OCI-LY3 (cell line): ENCODE measurements around the gene TRAF3.

Experiments
- H2AFZ ChIP-seq: fragments of 200-600, 300-600 bp; shearing (Covaris generic); 2 replicates; pipeline ENCODE4 v1.6.0; 2014; ENCODE audit warnings: antibody characterized with exemption, low read depth, low read length
- H3K27ac ChIP-seq: fragments of 200-600, 300-600 bp; sonication (generic); 2 replicates; pipeline ENCODE4 v1.5.1; 2014; ENCODE audit warnings: mild to moderate bottlenecking, low read length, moderate library complexity, mixed read lengths
- H3K27me3 ChIP-seq: fragments of 200-600, 300-600 bp; sonication (generic); 2 replicates; pipeline ENCODE4 v1.6.1; 2014; ENCODE audit warnings: low read depth, low read length, mixed read lengths
- H3K36me3 ChIP-seq: fragments of 200-600, 300-600 bp; sonication (generic); replicated peaks from 2 replicates; pipeline ENCODE3; 2014; ENCODE audit warnings: low read depth, low read length, mixed read lengths
- H3K4me1 ChIP-seq: fragments of 300-600, 200-600 bp; sonication (generic); 2 replicates; pipeline ENCODE4 v1.6.1; 2014; ENCODE audit warnings: low read length, mixed read lengths
- H3K4me2 ChIP-seq: fragments of 200-600, 300-600 bp; sonication (generic); 2 replicates; pipeline ENCODE4 v1.6.1; 2014; ENCODE audit warnings: low read length, mixed read lengths
- H3K4me3 ChIP-seq: fragments of 300-600, 200-600 bp; sonication (generic); 2 replicates; pipeline ENCODE4 v1.5.1; 2014; ENCODE audit warnings: antibody characterized with exemption, mild to moderate bottlenecking, low read length, moderate library complexity
- H3K79me2 ChIP-seq: fragments of 300-600, 200-600 bp; shearing (Covaris generic); 2 replicates; pipeline ENCODE4 v1.6.1; 2014; ENCODE audit warnings: mild to moderate bottlenecking, low read length, mixed read lengths
- H3K9ac ChIP-seq: fragments of 300-600, 200-600 bp; shearing (Covaris generic); 2 replicates; pipeline ENCODE4 v1.6.0; 2014; ENCODE audit warnings: mild to moderate bottlenecking, low read length, moderate library complexity
- H3K9me3 ChIP-seq: fragments of 200-600, 300-600 bp; shearing (Covaris generic); 2 replicates; pipeline ENCODE4 v1.6.1; 2014; ENCODE audit warnings: low read length, mixed read lengths; ENCODE audit not compliant: insufficient read depth
- H4K20me1 ChIP-seq: fragments of 200-600, 300-600 bp; sonication (generic); 2 replicates; pipeline ENCODE4 v1.6.1; 2016; ENCODE audit warnings: low read length, mixed read lengths; ENCODE audit not compliant: insufficient read depth
- CTCF ChIP-seq: fragments of 200-600, 300-600 bp; sonication (generic); IDR thresholded peaks from 2 replicates; pipeline ENCODE4 v1.5.1; 2014; ENCODE audit warnings: antibody characterized with exemption, low read length, low read depth
- EZH2phosphoT487 ChIP-seq: fragments of 200-600 bp; shearing (Covaris generic); IDR thresholded peaks from 2 replicates; pipeline ENCODE4 v1.6.1; 2018; ENCODE audit warnings: antibody characterized with exemption, mixed run types, low read depth

TRAF3 gene

GRCh38 chr14:102739190-102739469 is 38.1 kb upstream of the TRAF3 start:
- peaks cover 3% of the 10 kb centered on the region for H3K36me3 ChIP-seq
- no peak overlapping the region for H2AFZ ChIP-seq
- H3K4me2 ChIP-seq = no peak overlapping the region
- no peaks in the 10 kb centered on the region for H3K27me3 ChIP-seq
- H3K27ac ChIP-seq = no peak overlapping the region
- TF ChIP-seq CTCF (no peak), EZH2phosphoT487 (no peak)
- no peaks in the 10 kb centered on the region for H3K9me3 ChIP-seq
- no peak overlapping the region for H3K4me3 ChIP-seq
- H3K9ac ChIP-seq = no peak overlapping the region
- no peaks in the 10 kb centered on the region for H4K20me1 ChIP-seq
- H3K4me1 ChIP-seq = no peaks in the 10 kb centered on the region
- no peaks in the 10 kb centered on the region for H3K79me2 ChIP-seq

GRCh38 chr14:102746634-102747438 is 30.4 kb upstream of the TRAF3 start:
- Histone ChIP-seq H3K79me2 (no peaks in the 10 kb centered on the region), H3K27me3 (no peaks in the 10 kb centered on the region), H3K4me1 (no peaks in the 10 kb centered on the region), H3K9ac (no peak overlapping the region), H2AFZ (no peak overlapping the region), H4K20me1 (no peaks in the 10 kb centered on the region), H3K4me3 (no peak overlapping the region), H3K4me2 (no peak overlapping the region), H3K9me3 (no peaks in the 10 kb centered on the region), H3K27ac (no peak overlapping the region), H3K36me3 (no peaks in the 10 kb centered on the region)
- TF ChIP-seq EZH2phosphoT487 = no peak
- TF ChIP-seq CTCF = no peak

GRCh38 chr14:102748806-102749205 is 28.4 kb upstream of the TRAF3 start:
- no peak overlapping the region for H3K27ac ChIP-seq
- H3K27me3 ChIP-seq = no peaks in the 10 kb centered on the region
- no peak overlapping the region for H2AFZ ChIP-seq
- no peaks in the 10 kb centered on the region for H3K9me3 ChIP-seq
- no peak overlapping the region for H3K4me2 ChIP-seq
- no peak overlapping the region for H3K9ac ChIP-seq
- H4K20me1 ChIP-seq = no peaks in the 10 kb centered on the region
- TF ChIP-seq CTCF (no peak), EZH2phosphoT487 (no peak)
- H3K36me3 ChIP-seq = peaks cover 2% of the 10 kb centered on the region
- H3K4me3 ChIP-seq = no peak overlapping the region
- no peaks in the 10 kb centered on the region for H3K79me2 ChIP-seq
- H3K4me1 ChIP-seq = peaks cover 10% of the 10 kb centered on the region

GRCh38 chr14:102749393-102750305 is 27.6 kb upstream of the TRAF3 start:
- no peaks in the 10 kb centered on the region for H3K9me3 ChIP-seq
- H3K27ac ChIP-seq = no peak overlapping the region
- no peaks in the 10 kb centered on the region for H4K20me1 ChIP-seq
- TF ChIP-seq CTCF (no peak), EZH2phosphoT487 (no peak)
- H3K4me2 ChIP-seq = no peak overlapping the region
- H3K79me2 ChIP-seq = no peaks in the 10 kb centered on the region
- H3K36me3 ChIP-seq = peaks cover 2% of the 10 kb centered on the region
- H2AFZ ChIP-seq = no peak overlapping the region
- no peak overlapping the region for H3K4me3 ChIP-seq
- no peaks in the 10 kb centered on the region for H3K27me3 ChIP-seq
- peaks cover 18% of the 10 kb centered on the region for H3K4me1 ChIP-seq
- no peak overlapping the region for H3K9ac ChIP-seq
